H1 (cell line): Measurements from ENCODE around the gene ZRANB1. TPM values are rescaled to one million over a fixed set of nuclear protein-coding genes. Genes with fewer than 3 reads are reported as not detected.

ENCODE experiments used
- JUND ChIP-seq: IDR thresholded peaks from 2 replicates; pipeline ENCODE4 v1.6.1; 2011; ENCODE audit warnings: mild to moderate bottlenecking, improper control_type of control experiment, low read length
- RFX5 ChIP-seq: IDR thresholded peaks from 2 replicates; pipeline ENCODE4 v1.6.1; 2011; ENCODE audit warnings: low read depth, low read length, improper control_type of control experiment, borderline replicate concordance
- SIRT6 ChIP-seq: IDR thresholded peaks from one replicate; pipeline ENCODE4 v1.7.1; 2012; ENCODE audit warnings: low read length, inconsistent platforms
- polyA plus RNA-seq, 7 experiments: library from polyadenylated mRNA; depleted of rRNA in 3 of 7; stranded (reverse) in 5 of 7; unstranded in 2 of 7; fragments of >200 nt in 5 of 7; fragments of 200-250 nt in 2 of 7; gene quantifications; 1 replicate in 5 of 7; 2 replicates in 1 of 7; 4 replicates in 1 of 7; pipeline versions ENCODE4 v1.2.1 to v1.2.3, GENCODE V29; 2011 to 2013; ENCODE audit warnings: missing spikeins in 2 of 7, mixed read lengths in 2 of 7
- total RNA-seq: library from RNA; stranded (reverse); fragmentation: NEBNext Ultra II Directional; extraction: Animal tissue kit (Norgen Biotek cat#: 25700); gene quantifications from 2 replicates; pipeline ENCODE4 v1.2.1, GENCODE V29; 2021

Gene ZRANB1
- total and polyA plus RNA-seq, 2 of the 8 experiments (the other 6 are each of a cell fraction or from before 2014, with no cell fraction given), result 6.1 to 19.9 TPM

- TF ChIP-seq JUND, result no peak
- TF ChIP-seq RFX5, result no peak
- no peak for TF ChIP-seq SIRT6
Measured at GRCh38 chr10:125006188-125006680, 64.3 kb downstream of the ZRANB1 start (continued).
